Stomach (tissue), 4 donors: ENCODE results near the gene ARHGEF37.

Source experiments
- CTCF ChIP-seq, 7 experiments: fragments of 450-650 bp in 4 of 7; fragments of 200-600 bp in 3 of 7; sonication (generic) in 3 of 7; IDR thresholded peaks; one replicate each; pipeline ENCODE4 v1.5.1; 2016 to 2019; ENCODE audit warnings: antibody characterized with exemption in 7 of 7, control low read depth in 2 of 7, mild to moderate bottlenecking in 1 of 7
- POLR2A ChIP-seq, 4 donors: fragments of 450-650 bp; IDR thresholded peaks; one replicate each; pipeline ENCODE4 v1.6.1; 2016; ENCODE audit warnings: antibody characterized with exemption in 4 of 4, control low read depth in 2 of 4, mild to moderate bottlenecking in 1 of 4, moderate library complexity in 1 of 4
- POLR2AphosphoS5 ChIP-seq, 3 donors: sonication (generic); formaldehyde crosslinking; IDR thresholded peaks; one replicate each; pipeline ENCODE4 v1.6.1; 2016; ENCODE audit warnings: antibody characterized with exemption in 3 of 3

GRCh38 chr5:149622466-149622865 lies 41.2 kb downstream of the ARHGEF37 start:
- TF ChIP-seq POLR2AphosphoS5 (IDR thresholded peaks at IDR 0.05): no peak
- TF ChIP-seq CTCF (IDR thresholded peaks at IDR 0.05): no peak
- TF ChIP-seq POLR2A (IDR thresholded peaks at IDR 0.05): no peak
